ENCODE results near the gene XRN1.
"Not testable (repeated sequence)": the region's sequence is repeated elsewhere in the genome, so short reads cannot be mapped to it uniquely, and the experiment has no call there.

The XRN1 gene

GRCh38 chr3:142310439-142310838 lies 137.4 kb downstream of the XRN1 start:
- H3K9me2 ChIP-seq (replicated peaks; ENCODE audit: insufficient read depth, low read length) = no peaks in the 10 kb centered on the region
- H2AFZ ChIP-seq (ENCODE audit: low read depth, low read length, severe bottlenecking) = no peak overlapping the region
- H3K79me2 ChIP-seq (ENCODE audit: insufficient read depth, low read length) = no peaks in the 10 kb centered on the region
- H3K9ac ChIP-seq (ENCODE audit: low read length) = no peak overlapping the region
- no peaks in the 10 kb centered on the region for H3K27me3 ChIP-seq (ENCODE audit: low read length)
- no peak overlapping the region for H3K4me2 ChIP-seq (ENCODE audit: low read depth, low read length, poor library complexity, severe bottlenecking)
- TF ChIP-seq EZH2phosphoT487 (conservative IDR thresholded peaks at IDR 0.05; ENCODE audit: low read length) (no peak), CTCF (IDR thresholded peaks at IDR 0.05; ENCODE audit: insufficient read depth, low read length, poor library complexity, severe bottlenecking) (no peak)
- no peaks in the 10 kb centered on the region for H3F3A ChIP-seq (ENCODE audit: insufficient read depth)
- no peak overlapping the region for H3K4me3 ChIP-seq (ENCODE audit: insufficient read depth, low read length, poor library complexity, severe bottlenecking)
- no peaks in the 10 kb centered on the region for H4K20me1 ChIP-seq (ENCODE audit: low read depth, low read length)
- H3K27ac ChIP-seq (ENCODE audit: low read depth, low read length) = no peak overlapping the region
- H3K9me3 ChIP-seq (ENCODE audit: insufficient read depth, low read length) = no peaks in the 10 kb centered on the region
- H3K36me3 ChIP-seq (ENCODE audit: low read length) = no peaks in the 10 kb centered on the region

DNA sequence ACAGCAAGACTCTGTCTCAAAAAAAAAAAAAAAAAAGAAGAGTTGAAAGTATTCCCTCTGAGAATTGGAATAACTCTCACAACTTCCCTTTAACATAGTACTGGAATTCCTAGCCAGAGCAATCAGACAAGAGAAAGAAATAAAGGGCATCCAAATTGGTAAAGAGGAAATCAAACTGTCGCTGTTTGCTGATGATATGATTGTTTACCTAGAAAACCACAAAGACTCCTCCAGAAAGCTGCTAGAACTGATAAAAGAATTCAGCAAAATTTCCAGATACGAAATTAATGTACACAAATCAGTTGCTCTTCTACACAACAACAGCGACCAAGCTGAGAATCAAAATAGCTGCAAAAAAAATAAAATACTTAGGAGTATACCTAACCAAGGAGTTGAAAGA lies 145.0 kb downstream of the XRN1 start:
- H3K9ac ChIP-seq (ENCODE audit: low read length); H4K20me1 ChIP-seq (ENCODE audit: low read depth, low read length); H3K79me2 ChIP-seq (ENCODE audit: insufficient read depth, low read length); H3K9me3 ChIP-seq (ENCODE audit: insufficient read depth, low read length); H3K27me3 ChIP-seq (ENCODE audit: low read length); H3K4me2 ChIP-seq (ENCODE audit: low read depth, low read length, poor library complexity, severe bottlenecking); H3K36me3 ChIP-seq (ENCODE audit: low read length); H3K27ac ChIP-seq (ENCODE audit: low read depth, low read length); H3K9me2 ChIP-seq (replicated peaks; ENCODE audit: insufficient read depth, low read length); H3F3A ChIP-seq (ENCODE audit: insufficient read depth); H2AFZ ChIP-seq (ENCODE audit: low read depth, low read length, severe bottlenecking); H3K4me3 ChIP-seq (ENCODE audit: insufficient read depth, low read length, poor library complexity, severe bottlenecking): not testable (repeated sequence)

- Histone ChIP-seq H3F3A (ENCODE audit: insufficient read depth) (no peaks in the 10 kb centered on the region), H3K79me2 (ENCODE audit: insufficient read depth, low read length) (no peaks in the 10 kb centered on the region), H3K4me2 (ENCODE audit: low read depth, low read length, poor library complexity, severe bottlenecking) (no peak overlapping the region)
These were observed 149.2 kb downstream of the XRN1 start for GRCh38 chr3:142298626-142299025.

GRCh38 chr3:142296507-142296906 lies 151.3 kb downstream of the XRN1 start:
- Histone ChIP-seq H2AFZ (ENCODE audit: low read depth, low read length, severe bottlenecking) (no peak overlapping the region), H3K4me3 (ENCODE audit: insufficient read depth, low read length, poor library complexity, severe bottlenecking) (no peak overlapping the region), H3K27me3 (ENCODE audit: low read length) (no peaks in the 10 kb centered on the region), H3K27ac (ENCODE audit: low read depth, low read length) (no peak overlapping the region), H3K9me2 (replicated peaks; ENCODE audit: insufficient read depth, low read length) (no peaks in the 10 kb centered on the region), H3K4me2 (ENCODE audit: low read depth, low read length, poor library complexity, severe bottlenecking) (no peak overlapping the region), H3K79me2 (ENCODE audit: insufficient read depth, low read length) (no peaks in the 10 kb centered on the region), H3K9me3 (ENCODE audit: insufficient read depth, low read length) (no peaks in the 10 kb centered on the region), H3K9ac (ENCODE audit: low read length) (no peak overlapping the region), H4K20me1 (ENCODE audit: low read depth, low read length) (no peaks in the 10 kb centered on the region), H3F3A (ENCODE audit: insufficient read depth) (no peaks in the 10 kb centered on the region), H3K36me3 (ENCODE audit: low read length) (no peaks in the 10 kb centered on the region)
- TF ChIP-seq CTCF (IDR thresholded peaks at IDR 0.05; ENCODE audit: insufficient read depth, low read length, poor library complexity, severe bottlenecking) (no peak), EZH2phosphoT487 (conservative IDR thresholded peaks at IDR 0.05; ENCODE audit: low read length) (no peak)

More at GRCh38 chr3:142298626-142299025, 149.2 kb downstream of the XRN1 start:
- no peaks in the 10 kb centered on the region for H3K36me3 ChIP-seq (ENCODE audit: low read length)
- no peak overlapping the region for H3K9ac ChIP-seq (ENCODE audit: low read length)
- H3K9me3 ChIP-seq (ENCODE audit: insufficient read depth, low read length) = no peaks in the 10 kb centered on the region
- H3K27me3 ChIP-seq (ENCODE audit: low read length) = no peaks in the 10 kb centered on the region
- no peak overlapping the region for H3K4me3 ChIP-seq (ENCODE audit: insufficient read depth, low read length, poor library complexity, severe bottlenecking)
- H3K27ac ChIP-seq (ENCODE audit: low read depth, low read length) = no peak overlapping the region
- H3K9me2 ChIP-seq (replicated peaks; ENCODE audit: insufficient read depth, low read length) = no peaks in the 10 kb centered on the region
- TF ChIP-seq EZH2phosphoT487 (conservative IDR thresholded peaks at IDR 0.05; ENCODE audit: low read length) (no peak), CTCF (IDR thresholded peaks at IDR 0.05; ENCODE audit: insufficient read depth, low read length, poor library complexity, severe bottlenecking) (no peak)
- H4K20me1 ChIP-seq (ENCODE audit: low read depth, low read length) = no peaks in the 10 kb centered on the region
- no peak overlapping the region for H2AFZ ChIP-seq (ENCODE audit: low read depth, low read length, severe bottlenecking)

All from SU-DHL-6 (cell line).